Dermis microvascular lymphatic vessel endothelial cell (primary cell): ENCODE data around the gene LRP1B. TPM values are rescaled to one million over a fixed set of nuclear protein-coding genes. Genes with fewer than 3 reads are reported as not detected.
"Not testable (repeated sequence)": the region's sequence is repeated elsewhere in the genome, so short reads cannot be mapped to it uniquely, and the experiment has no call there.

Experiments used
- DNase-seq, 2 donors: peaks; one replicate each; pipeline versions ENCODE4 v3.0.0 to v3.0.0-alpha.2; 2010; ENCODE audit warnings: low read depth in 2 of 2
- total RNA-seq: library from RNA; depleted of rRNA; stranded (reverse); fragments of >200 nt; gene quantifications from 2 replicates; pipeline ENCODE4 v1.2.1, GENCODE V29; 2014

Gene LRP1B
- total RNA-seq, 1 donor from 2014 or later, result 0.13 TPM

GRCh38 chr2:141323571-141323970 is 807.2 kb downstream of the LRP1B start:
- no peak for DNase-seq

- no peak for DNase-seq
Measured at GRCh38 chr2:141317986-141318385, 812.8 kb downstream of the LRP1B start.

GRCh38 chr2:141316606-141317005 is 814.2 kb downstream of the LRP1B start:
- no peak for DNase-seq

- no peak for DNase-seq
Measured at GRCh38 chr2:141316103-141316502, 814.7 kb downstream of the LRP1B start.

- DNase-seq, result no peak
Measured at GRCh38 chr2:141313972-141314371, 816.8 kb downstream of the LRP1B start.

- no peak for DNase-seq
Measured at GRCh38 chr2:141311430-141311829, 819.4 kb downstream of the LRP1B start.

- DNase-seq, result no peak
Measured at GRCh38 chr2:141306368-141306767, 824.4 kb downstream of the LRP1B start.

GRCh38 chr2:141301551-141301950 is 829.3 kb downstream of the LRP1B start:
- DNase-seq, result no peak

GRCh38 chr2:141280037-141280436 is 850.8 kb downstream of the LRP1B start:
- no peak for DNase-seq

GRCh38 chr2:141271346-141271745 is 859.5 kb downstream of the LRP1B start:
- DNase-seq, result no peak

GRCh38 chr2:141264848-141265247 is 866.0 kb downstream of the LRP1B start:
- no peak for DNase-seq

- DNase-seq, result no peak
Measured at GRCh38 chr2:141260911-141261310, 869.9 kb downstream of the LRP1B start.

GRCh38 chr2:141259683-141260082 is 871.1 kb downstream of the LRP1B start:
- DNase-seq, result no peak

- DNase-seq, result no peak
Measured at GRCh38 chr2:141242008-141242407, 888.8 kb downstream of the LRP1B start.

- DNase-seq, result no peak
Measured at GRCh38 chr2:141226560-141226959, 904.3 kb downstream of the LRP1B start.

GRCh38 chr2:141207036-141207385 is 923.8 kb downstream of the LRP1B start:
- no peak for DNase-seq

GRCh38 chr2:141201016-141201565 is 929.7 kb downstream of the LRP1B start:
- no peak for DNase-seq

GRCh38 chr2:141200191-141200590 is 930.6 kb downstream of the LRP1B start:
- DNase-seq, result no peak

- DNase-seq, result no peak
Measured at GRCh38 chr2:141199711-141200110, 931.1 kb downstream of the LRP1B start.

- no peak for DNase-seq
Measured at GRCh38 chr2:141195087-141195486, 935.7 kb downstream of the LRP1B start.

- DNase-seq, result no peak
Measured at GRCh38 chr2:141187075-141187439, 943.8 kb downstream of the LRP1B start.

GRCh38 chr2:141186413-141187074 is 944.3 kb downstream of the LRP1B start:
- DNase-seq, result no peak

- DNase-seq, result no peak
Measured at GRCh38 chr2:141182246-141182645, 948.6 kb downstream of the LRP1B start.

GRCh38 chr2:141169117-141169516 is 961.7 kb downstream of the LRP1B start:
- not testable (repeated sequence) for DNase-seq
